SU-DHL-6 (cell line): Measurements from ENCODE around the gene FER1L5.
"Not testable (repeated sequence)": the region's sequence is repeated elsewhere in the genome, so short reads cannot be mapped to it uniquely, and the experiment has no call there.

Experiments used
- EZH2phosphoT487 ChIP-seq: fragments of 200-600 bp; sonication (generic), shearing (Covaris generic); conservative IDR thresholded peaks from 2 replicates; pipeline ENCODE4 v1.6.1; 2018; ENCODE audit warnings: mild to moderate bottlenecking, antibody characterized with exemption, low read length, moderate library complexity, mixed read lengths
- TF ChIP-seq, protein P1 (sequence below): fragments of 200-600 bp; sonication (generic); IDR thresholded peaks from one replicate; pipeline ENCODE4 v1.5.1; 2017; ENCODE audit warnings: antibody characterized with exemption, mild to moderate bottlenecking, low read length, moderate library complexity; ENCODE audit not compliant: insufficient read depth, poor library complexity, severe bottlenecking

DNA sequence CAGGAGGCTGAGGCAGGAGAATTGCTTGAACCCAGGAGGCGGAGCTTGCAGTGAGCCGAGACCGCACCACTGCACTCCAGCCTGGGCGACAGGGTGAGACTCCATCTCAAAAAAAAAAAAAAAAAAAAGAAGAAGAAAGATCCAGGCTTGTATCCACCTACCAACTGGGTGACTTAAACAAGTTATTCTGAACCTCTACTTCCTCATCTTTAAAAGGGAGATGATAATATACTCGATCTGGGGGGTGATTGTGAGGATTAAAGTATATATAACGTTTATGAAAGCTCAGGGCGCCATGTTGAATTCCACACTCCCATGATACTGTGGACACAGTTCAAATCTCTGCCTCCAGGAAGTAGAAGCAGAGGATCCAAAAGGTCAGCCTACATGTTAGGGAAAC, 12.2 kb downstream of the FER1L5 start:
- TF ChIP-seq, protein P1, sequence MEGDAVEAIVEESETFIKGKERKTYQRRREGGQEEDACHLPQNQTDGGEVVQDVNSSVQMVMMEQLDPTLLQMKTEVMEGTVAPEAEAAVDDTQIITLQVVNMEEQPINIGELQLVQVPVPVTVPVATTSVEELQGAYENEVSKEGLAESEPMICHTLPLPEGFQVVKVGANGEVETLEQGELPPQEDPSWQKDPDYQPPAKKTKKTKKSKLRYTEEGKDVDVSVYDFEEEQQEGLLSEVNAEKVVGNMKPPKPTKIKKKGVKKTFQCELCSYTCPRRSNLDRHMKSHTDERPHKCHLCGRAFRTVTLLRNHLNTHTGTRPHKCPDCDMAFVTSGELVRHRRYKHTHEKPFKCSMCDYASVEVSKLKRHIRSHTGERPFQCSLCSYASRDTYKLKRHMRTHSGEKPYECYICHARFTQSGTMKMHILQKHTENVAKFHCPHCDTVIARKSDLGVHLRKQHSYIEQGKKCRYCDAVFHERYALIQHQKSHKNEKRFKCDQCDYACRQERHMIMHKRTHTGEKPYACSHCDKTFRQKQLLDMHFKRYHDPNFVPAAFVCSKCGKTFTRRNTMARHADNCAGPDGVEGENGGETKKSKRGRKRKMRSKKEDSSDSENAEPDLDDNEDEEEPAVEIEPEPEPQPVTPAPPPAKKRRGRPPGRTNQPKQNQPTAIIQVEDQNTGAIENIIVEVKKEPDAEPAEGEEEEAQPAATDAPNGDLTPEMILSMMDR: not testable (repeated sequence)
- not testable (repeated sequence) for TF ChIP-seq EZH2phosphoT487
